Right renal pelvis (tissue), 4 donors: Measurements from ENCODE around the gene CSMD2. TPM values are rescaled to one million over a fixed set of nuclear protein-coding genes. Genes with fewer than 3 reads are reported as not detected.

Experiments used
- DNase-seq, 4 donors: peaks; one replicate each; pipeline ENCODE4 v3.0.0-alpha.2; 2013; ENCODE audit warnings: low read depth in 4 of 4, low spot score in 3 of 4, missing footprints in 1 of 4
- polyA plus RNA-seq, 4 donors: library from polyadenylated mRNA; unstranded; fragments of 120-200 nt; gene quantifications; one replicate each; pipeline ENCODE4 v1.2.1, GENCODE V29; 2013; ENCODE audit not compliant: insufficient read length in 4 of 4

Gene CSMD2
- polyA plus RNA-seq, 4 donors: 0.83 to 1.3 (median 1.2) TPM

- no peak for DNase-seq
Observed at GRCh38 chr1:33790577-33790976, 374.5 kb downstream of the CSMD2 start.

GRCh38 chr1:33784876-33785275 lies 380.2 kb downstream of the CSMD2 start:
- no peak for DNase-seq

- DNase-seq: no peak
Observed at GRCh38 chr1:33782776-33783175, 382.3 kb downstream of the CSMD2 start.

GRCh38 chr1:33781652-33782051 lies 383.4 kb downstream of the CSMD2 start:
- DNase-seq: no peak

DNA sequence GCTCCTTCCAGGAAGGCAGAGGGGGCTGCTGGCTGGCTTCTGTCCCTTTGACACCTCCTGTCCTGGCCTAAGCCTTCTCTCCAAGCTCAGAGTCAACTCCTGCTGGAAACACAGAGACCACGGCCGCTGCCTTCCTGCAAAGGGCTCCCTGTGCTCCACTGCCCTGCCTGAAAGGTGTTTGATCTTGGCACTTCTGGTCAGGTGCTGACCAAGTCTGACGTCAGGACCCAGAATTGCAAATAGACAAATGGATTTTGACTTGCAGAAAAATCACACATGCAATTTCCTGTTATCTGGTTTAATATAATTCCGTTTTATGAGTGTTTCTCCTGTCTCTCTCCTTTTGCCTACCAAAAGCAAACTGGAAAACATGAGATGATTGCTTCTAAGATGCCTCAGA lies 387.7 kb downstream of the CSMD2 start:
- no peak for DNase-seq

- no peak for DNase-seq
Observed at GRCh38 chr1:33768821-33769220, 396.2 kb downstream of the CSMD2 start.

DNA sequence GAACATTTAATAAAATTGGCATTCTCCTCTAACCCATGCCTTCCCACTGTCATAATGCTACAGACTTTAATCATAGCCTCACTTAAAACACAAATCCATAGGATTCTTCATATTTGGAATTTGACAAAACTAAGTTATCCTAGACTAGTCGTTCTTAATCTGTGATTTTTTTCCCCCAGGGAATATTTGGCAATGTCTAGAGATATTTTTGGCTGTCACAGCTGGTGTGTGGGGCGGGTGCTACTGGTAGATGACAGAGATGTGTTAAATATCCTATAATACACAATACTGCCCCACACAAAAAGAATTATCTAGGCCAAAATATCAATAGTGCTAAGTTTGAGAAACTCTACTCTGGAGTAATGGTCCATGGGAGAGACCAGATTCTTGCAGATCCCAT lies 396.9 kb downstream of the CSMD2 start:
- no peak for DNase-seq

GRCh38 chr1:33764149-33764548 lies 400.9 kb downstream of the CSMD2 start:
- no peak for DNase-seq

DNA sequence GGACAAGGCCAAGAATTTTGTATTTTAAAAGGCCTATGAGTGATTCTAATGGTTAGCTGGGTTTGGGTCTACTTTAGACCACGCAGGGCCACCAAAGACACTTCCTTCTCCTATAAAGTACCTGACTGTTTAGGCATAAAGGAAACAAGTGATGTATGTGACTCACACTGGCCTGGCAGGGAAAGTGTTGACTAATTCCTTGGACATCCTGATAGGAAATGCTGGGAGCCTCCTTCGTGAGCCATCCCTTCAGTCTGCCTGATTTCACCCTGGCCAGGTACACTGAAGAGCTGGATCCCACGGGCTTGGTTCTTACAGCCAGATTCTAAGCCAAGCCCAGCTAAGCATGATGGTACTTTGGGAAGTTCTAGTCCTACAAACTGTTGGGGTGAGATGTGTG lies 401.6 kb downstream of the CSMD2 start:
- DNase-seq: no peak

DNA sequence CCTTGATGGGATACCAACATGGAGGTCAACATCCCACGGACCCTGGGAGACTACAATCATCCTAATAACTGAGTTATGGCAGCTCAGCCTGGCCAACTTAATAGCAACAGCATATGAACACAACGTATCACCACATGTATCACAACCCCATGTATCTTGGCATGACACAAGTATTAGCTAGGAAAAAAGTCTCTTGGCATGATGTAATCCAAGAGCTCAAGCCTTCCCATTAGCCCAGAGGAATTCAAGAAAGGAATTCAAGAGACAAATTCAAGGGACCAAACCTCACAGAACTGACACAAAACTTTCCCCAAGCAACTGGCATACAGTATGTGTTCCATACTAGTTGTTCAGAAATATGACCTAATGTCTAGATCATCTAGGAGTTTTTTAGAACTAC lies 402.1 kb downstream of the CSMD2 start:
- DNase-seq: no peak

- no peak for DNase-seq
Observed at GRCh38 chr1:33762109-33762830, 402.8 kb downstream of the CSMD2 start.

DNA sequence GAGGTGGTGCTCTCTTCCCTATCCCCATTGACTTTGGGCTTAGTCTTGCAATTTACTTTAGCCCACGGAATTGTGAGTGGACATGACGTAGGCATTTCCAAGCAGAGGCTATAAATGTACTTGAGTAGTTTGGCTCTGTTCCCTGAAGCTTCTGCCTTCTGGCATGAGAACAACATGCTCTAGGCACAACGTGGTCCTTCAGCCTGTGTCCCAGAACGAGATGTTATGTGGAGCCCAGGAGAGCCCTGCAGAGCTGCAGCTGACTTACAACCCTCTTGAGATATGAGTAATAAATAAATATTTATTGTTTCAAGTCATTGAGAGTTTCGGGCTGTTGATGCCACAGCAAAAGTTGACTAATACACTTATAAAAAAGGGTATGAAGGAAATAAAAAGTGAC lies 406.3 kb downstream of the CSMD2 start:
- DNase-seq: no peak

- no peak for DNase-seq
Observed at GRCh38 chr1:33753087-33753856, 411.8 kb downstream of the CSMD2 start.

DNA sequence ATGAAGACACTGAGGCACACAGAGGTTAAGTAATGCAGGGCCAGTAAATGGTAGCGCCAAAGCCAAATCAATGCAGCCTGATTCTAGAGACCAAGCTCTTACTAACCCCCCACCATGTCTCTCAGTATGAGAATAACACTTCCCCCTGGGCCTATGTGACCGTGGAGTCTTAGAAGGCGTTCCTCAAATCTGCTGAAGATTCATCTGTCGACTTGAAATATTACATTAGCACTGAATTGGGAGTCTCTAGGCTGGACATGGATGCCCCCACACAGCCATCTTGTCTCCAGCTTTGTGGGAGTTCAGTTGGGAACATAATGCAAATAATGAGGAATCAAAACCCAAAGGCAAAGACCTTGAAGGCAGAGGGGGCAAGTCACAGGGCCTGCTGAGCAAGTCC lies 419.1 kb downstream of the CSMD2 start:
- no peak for DNase-seq

- no peak for DNase-seq
Observed at GRCh38 chr1:33743221-33743998, 421.6 kb downstream of the CSMD2 start.

GRCh38 chr1:33742663-33743062 lies 422.4 kb downstream of the CSMD2 start:
- no peak for DNase-seq

- no peak for DNase-seq
Observed at GRCh38 chr1:33741749-33742148, 423.3 kb downstream of the CSMD2 start.

- no peak for DNase-seq
Observed at GRCh38 chr1:33740040-33740744, 424.8 kb downstream of the CSMD2 start.

DNA sequence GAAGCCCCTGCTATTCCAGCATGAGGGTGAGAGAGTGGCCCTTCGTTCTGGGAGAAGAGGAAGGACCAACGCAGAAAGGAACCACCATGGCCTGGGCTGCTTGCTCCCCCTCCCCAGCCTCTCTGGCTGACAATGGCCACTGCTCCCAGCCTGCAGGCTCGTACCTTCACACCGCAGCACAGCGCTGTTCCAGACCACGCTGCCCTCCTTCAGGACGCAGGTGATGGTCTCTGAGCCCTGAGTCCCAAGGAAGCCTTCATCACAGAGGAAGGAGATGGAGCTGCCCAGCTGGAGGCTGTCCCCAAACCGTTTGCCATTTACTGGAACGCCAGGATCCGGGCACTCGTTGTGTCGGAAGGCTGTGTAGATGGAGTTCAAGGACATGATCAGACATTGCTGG lies 426.1 kb downstream of the CSMD2 start:
- DNase-seq: no peak

DNA sequence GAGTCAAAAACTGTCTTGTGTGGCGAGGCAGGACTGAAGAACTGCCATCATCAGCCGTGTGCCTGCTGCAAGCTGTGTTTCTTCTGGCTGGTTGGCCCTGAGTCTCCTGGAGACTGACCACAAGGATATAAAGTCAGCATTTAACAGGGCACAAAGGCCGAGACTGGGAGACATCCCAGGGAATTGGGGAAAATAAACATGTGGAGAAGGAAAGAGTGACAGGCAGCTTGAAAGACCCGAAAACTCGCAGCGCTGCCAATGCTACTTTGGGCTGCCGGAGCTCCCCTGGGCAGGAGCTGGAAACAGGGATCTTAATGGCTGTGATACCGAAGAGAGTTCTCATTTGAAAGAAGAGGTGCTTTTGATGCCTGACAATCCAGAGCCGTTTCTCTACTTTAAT lies 426.5 kb downstream of the CSMD2 start:
- no peak for DNase-seq

GRCh38 chr1:33736496-33736895 lies 428.5 kb downstream of the CSMD2 start:
- no peak for DNase-seq
